Astrocyte of the hippocampus (primary cell): ENCODE data around the gene BSG.
"Not testable (repeated sequence)": the region's sequence is repeated elsewhere in the genome, so short reads cannot be mapped to it uniquely, and the experiment has no call there.

Source experiments
- DNase-seq: peaks from one replicate; pipeline ENCODE4 v3.0.0; 2011; ENCODE audit warnings: low read depth, low spot score

Gene BSG

DNA sequence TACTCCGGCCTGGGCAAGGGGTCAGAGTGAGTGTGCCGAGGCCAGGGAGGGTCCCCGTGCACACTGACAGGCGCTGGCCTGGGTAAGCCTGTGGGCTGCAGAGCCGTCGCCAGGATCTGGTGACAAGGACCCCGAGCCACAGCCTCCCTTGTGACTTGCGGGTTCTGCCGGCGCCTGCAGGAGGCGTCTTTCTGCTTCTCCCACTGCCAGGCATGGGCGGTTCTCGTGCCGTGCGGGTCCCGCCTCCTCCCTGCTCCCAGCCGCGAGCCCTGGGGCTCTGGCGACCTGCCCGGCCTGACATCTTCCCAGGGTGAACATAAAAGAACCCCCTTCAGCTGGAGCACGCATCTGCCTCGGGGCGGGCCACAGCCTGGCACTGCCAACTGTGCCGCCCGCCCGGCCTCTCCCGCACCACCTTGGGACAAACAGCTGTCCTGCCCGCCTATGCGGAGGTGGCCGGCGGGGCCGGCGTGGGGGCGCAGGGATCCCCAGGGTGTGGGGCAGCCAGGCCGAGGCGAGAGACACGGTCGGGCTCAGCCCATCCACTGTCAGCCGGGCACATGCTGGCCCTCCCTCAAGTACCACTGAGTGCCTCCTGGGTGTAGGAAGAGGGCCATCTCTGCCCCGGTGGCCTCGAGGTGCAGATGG is 15.8 kb downstream of the BSG start:
- DNase-seq = peak; percentile 94

DNA sequence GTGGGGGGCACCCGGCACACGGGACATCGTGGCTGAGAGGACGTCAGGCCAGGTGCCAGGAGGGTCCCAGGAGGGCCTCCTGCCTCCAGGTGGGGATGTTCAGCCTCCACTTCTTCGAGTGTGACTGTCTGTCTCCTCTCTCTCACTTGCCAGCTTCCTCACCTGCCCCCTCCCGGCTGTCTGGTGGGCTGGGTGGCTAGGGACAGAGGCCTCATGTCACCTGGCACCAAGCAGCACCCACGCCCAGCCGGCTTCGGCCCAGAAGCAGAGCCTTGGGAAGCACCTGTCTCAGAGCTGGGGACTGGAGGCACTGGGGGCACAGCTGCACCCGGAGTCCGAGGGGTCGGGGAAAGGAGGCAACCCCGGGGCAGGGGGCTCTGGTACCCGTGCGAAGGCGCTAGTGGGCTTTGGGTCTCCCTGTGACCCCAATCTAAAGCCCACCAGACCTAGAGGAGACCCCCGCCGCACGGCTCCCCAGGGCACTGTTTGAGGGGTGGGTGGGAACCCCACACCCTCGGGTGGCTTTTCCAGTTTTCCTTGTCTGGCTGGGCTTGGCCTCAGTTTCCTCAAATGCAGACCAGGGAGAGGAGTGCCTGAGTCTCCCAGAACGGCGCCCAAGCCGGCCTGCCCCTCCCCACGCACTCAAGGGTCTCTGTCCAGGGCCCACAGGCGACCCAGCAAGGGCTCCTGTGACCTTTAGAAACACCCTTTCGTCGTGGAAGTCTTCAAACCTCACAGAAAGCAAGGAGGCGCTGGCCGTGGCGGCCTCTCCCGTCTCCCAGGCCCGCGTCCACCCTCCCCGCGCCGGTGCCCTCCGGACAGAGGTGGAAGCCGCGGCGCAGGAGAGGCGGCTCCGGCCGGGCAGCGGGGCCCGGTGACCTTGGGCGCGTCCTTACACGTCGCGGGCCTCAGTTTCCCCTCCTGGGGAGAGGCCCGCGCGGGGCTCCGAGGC is 16.6 kb downstream of the BSG start:
- DNase-seq = no peak

DNA sequence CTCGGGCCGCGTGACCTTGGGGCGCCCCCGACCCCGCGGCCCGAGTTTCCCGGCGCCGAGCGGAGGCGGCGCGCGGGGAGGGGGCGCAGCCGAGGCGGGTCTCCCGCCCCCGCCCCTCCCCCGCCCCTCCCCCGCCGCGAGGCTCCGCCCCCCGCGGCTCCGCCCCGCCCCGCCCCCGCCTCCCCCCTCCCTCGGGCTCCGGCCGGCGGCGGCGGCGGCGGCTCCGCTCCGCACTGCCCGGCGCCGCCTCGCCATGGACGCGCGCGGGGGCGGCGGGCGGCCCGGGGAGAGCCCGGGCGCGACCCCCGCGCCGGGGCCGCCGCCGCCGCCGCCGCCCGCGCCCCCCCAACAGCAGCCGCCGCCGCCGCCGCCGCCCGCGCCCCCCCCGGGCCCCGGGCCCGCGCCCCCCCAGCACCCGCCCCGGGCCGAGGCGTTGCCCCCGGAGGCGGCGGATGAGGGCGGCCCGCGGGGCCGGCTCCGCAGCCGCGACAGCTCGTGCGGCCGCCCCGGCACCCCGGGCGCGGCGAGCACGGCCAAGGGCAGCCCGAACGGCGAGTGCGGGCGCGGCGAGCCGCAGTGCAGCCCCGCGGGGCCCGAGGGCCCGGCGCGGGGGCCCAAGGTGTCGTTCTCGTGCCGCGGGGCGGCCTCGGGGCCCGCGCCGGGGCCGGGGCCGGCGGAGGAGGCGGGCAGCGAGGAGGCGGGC is 17.4 kb downstream of the BSG start, which contains the start of gene HCN2:
Gene HCN2, plus strand, starts transcription at position 189 of the 703 bp plus-strand sequence. Its CDS starts 65 bp downstream, at position 254.
- no peak for DNase-seq

DNA sequence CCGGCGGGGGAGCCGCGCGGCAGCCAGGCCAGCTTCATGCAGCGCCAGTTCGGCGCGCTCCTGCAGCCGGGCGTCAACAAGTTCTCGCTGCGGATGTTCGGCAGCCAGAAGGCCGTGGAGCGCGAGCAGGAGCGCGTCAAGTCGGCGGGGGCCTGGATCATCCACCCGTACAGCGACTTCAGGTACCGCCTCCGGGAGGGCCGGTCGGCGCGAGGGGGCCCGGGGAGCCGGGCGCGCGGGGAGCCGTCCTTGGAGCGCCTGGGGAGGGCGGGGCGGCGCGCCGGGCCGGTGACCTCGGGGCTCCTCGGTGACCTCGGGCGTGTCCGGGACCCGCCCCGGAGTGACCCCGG is 18.0 kb downstream of the BSG start:
- DNase-seq = peak; percentile 71

GRCh38 chr19:590750-591098 is 18.3 kb downstream of the BSG start:
- no peak for DNase-seq

DNA sequence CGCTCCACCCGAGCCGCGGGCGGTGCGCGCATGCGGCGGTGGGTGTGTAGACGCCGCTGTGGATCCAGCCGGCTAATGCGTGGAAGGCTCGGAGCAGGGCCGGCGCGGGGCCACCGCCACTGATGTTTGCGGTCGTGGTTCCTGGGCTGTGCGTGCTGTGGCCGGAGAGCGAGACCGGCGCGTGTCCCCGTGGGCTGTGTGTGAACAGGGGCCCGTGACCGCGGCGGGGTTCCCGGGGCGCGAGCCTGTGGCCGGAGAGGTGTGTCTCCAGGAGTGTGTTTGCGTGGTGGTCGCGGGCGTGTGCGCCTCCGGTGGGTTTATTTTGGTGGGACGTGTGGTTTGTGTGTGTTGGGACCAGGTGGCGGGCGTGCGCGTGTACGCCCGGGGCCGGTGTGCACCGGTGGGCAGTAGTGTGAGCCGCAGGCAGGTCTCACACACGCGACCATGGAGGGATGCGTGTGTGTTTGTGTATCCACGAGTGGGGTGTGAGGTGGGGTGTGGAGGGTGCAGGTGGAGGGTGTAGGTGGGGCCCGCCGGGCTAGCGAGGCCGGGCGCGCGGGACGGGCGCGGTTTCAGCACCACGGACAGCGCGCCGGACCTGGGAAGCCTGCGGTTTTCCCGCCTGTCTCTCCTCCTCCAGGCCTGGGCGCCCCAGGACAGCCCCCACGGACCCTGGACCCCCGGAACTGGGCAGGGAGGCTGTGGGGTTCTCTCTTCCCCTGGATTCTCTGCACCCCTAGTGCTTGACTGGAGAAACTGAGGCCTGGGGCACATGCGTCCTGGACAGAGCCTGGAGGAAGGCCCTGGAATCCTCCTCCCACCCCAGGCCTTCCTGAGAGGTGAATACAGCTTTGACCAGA is 18.9 kb downstream of the BSG start:
- peak; percentile 69 for DNase-seq

GRCh38 chr19:592101-592500 is 19.7 kb downstream of the BSG start:
- DNase-seq = no peak

GRCh38 chr19:593055-593454 is 20.7 kb downstream of the BSG start:
- no peak for DNase-seq

GRCh38 chr19:593505-593904 is 21.1 kb downstream of the BSG start:
- no peak for DNase-seq

GRCh38 chr19:594265-594870 is 22.0 kb downstream of the BSG start:
- no peak for DNase-seq

GRCh38 chr19:595326-596262 is 23.2 kb downstream of the BSG start:
- DNase-seq = no peak

GRCh38 chr19:596263-596655 is 23.9 kb downstream of the BSG start:
- DNase-seq = no peak

DNA sequence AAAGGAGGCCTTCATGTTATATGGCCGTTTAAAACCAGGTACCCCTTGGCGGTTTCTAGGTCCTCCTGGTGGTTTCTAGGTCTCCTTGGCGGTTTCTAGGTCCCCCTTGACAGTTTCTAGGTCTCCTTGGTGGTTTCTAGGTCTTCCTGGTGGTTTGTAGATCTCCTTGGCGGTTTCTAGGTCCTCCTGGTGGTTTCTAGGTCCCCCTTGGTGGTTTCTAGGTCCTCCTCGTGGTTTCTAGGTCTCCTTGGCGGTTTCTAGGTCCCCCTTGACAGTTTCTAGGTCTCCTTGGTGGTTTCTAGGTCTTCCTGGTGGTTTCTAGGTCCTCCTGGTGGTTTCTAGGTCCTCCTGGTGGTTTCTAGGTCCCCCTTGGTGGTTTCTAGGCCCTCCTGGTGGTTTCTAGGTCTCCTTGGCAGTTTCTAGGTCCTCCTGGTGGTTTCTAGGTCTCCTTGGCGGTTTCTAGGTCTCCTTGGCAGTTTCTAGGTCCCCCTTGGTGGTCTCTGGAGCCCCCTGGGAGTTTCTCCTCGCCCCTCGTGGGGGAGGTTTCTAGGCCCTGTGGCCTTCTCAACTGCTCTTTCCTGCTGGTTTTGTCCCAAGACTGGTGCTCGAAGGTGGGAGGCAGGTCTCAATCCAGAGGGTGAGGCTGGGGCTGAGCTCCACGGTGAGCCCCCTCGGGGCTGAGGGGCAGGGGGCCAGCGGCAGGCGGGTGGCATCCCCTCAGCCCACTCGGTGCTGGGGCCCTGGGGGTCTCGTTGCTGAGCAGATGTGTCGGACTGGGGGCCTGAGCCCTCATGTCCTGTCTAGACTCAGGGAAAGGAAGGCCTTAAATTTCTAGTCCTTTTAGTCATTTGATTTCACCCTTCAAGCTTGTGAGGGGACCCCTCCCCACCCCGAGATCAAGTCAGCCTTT is 25.3 kb downstream of the BSG start:
- DNase-seq = no peak

GRCh38 chr19:601310-601709 is 28.9 kb downstream of the BSG start:
- DNase-seq = no peak

GRCh38 chr19:601790-602189 is 29.4 kb downstream of the BSG start:
- no peak for DNase-seq

DNA sequence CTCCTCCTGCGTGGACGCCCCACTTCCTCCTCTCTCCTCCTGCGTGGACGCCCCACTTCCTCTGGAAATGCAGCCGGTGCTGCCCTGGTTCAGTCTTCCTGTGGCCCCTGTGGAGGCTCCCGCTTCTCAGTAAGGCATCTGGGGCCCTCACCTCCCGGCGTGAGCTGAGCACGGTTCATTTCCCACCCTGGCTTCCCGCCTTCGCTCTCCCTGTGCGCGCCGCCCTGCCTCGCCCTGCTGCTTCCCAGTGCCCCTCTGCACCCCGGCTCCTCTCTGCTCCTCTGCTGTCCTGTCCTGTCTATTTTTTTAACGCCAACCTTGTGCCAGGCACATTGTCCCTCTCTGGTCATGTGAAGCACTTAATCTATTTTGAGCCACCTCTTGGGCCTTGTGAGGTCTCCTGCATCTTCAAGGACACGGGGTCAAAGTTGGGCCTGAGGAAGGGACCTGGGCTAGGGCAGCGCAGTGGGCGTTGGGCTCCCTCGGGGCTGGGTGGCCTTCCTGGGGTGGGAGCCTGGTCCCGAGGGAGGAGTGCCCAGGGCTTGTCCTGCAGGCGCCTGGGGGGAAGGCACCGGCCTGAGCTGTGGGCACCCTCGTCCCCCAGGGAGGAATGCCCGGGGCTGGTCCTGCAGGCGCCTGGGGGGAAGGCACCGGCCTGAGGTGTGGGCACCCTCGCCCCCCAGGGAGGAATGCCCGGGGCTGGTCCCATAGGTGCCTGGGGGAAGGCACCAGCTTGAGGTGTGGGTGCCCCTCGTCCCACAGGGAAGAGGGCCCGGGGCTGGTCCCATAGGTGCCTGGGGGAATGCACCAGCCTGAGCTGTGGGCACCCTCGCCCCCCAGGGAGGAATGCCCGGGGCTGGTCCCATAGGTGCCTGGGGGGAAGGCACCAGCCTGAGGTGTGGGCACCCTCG is 30.2 kb downstream of the BSG start:
- no peak for DNase-seq

DNA sequence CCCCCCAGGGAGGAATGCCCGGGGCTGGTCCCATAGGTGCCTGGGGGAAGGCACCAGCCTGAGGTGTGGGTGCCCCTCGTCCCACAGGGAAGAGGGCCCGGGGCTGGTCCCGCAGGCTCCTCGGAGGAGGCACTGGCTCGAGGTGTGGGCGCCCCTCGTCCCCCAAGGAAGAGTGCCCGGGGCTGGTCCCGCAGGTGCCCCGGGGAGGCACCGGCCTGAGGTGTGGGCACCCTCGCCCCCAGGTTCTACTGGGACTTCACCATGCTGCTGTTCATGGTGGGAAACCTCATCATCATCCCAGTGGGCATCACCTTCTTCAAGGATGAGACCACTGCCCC is 30.9 kb downstream of the BSG start:
- DNase-seq = not testable (repeated sequence)

DNA sequence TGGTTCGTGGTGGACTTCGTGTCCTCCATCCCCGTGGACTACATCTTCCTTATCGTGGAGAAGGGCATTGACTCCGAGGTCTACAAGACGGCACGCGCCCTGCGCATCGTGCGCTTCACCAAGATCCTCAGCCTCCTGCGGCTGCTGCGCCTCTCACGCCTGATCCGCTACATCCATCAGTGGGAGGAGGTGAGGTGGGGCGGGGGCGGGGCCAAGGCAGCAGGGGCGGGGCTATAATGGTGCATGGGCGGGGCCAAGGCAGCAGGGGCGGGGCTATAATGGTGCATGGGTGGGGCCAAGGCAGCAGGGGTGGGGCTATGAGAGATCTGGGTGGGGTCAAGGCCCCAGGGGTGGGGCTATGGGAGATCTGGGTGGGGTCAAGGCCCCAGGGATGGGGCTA is 31.4 kb downstream of the BSG start:
- DNase-seq = not testable (repeated sequence)
